NCI-H2227 treated with DMSO at 0.1 percent for 48 hours (cell line): Measurements from ENCODE around the gene ZNF132.
"Not testable (repeated sequence)": the region's sequence is repeated elsewhere in the genome, so short reads cannot be mapped to it uniquely, and the experiment has no call there.

ENCODE experiments used
- DNase-seq: peaks from one replicate; lab custom pipeline; 2025; lab: John Stamatoyannopoulos, UW

The ZNF132 gene

DNA sequence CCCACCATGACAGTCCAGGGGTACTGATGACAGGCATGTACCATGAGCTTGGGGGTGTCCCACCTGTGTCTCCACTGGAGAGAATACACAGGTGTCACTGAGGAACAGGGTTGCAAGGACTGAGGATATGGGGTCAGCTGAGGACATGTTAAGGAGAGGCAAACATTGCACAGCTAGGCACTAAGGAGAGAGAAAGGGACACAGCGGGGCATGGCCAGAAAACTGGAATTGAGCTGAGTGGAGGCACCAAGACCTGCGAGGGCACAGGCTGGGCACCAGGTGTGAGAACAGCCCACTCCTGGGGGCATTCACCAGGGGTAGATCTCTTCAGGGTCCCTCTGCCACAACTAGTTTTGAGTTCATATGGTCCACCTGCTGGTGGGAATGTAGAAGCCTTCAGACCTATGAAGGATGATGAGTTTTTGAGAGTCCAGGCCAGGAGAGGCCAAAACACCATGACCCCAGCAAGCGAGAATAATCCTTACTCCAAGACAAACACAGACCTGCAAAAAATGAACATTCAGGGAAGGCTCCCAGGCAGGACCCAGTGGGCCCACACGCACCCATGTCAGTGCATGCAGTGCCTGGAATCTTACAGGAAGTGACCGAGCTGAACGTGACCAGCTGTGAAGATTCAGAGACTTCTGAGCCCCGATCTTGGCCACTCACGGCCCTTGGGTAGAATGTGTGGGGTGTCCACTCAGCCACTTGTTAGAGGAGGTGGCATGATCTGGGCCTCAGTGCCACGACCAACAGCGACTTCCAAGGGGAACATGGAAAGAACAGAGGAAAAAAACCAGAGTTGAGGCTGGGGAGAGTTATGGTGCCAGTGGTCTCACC, 32.9 kb downstream of the ZNF132 start:
- no peak for DNase-seq

DNA sequence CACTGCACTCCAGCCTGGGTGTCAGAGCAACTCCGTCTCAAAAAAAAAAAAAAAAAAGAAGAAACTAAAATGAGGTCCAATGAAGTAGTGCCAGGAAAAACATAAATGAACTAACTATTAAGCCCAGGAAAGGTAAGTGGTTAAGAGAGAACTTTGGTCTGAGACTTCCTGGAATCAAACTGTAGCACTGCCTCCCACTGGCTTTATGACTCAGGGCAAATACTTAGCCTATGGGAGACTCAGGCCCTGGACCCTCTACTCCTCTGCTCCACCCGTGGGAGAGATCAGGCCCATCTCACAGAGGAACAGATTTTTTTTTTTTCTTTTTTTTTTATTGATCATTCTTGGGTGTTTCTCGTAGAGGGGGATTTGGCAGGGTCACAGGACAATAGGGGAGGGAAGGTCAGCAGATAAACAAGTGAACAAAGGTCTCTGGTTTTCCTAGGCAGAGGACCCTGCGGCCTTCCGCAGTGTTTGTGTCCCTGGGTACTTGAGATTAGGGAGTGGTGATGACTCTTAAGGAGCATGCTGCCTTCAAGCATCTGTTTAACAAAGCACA, 36.0 kb downstream of the ZNF132 start:
- not testable (repeated sequence) for DNase-seq

DNA sequence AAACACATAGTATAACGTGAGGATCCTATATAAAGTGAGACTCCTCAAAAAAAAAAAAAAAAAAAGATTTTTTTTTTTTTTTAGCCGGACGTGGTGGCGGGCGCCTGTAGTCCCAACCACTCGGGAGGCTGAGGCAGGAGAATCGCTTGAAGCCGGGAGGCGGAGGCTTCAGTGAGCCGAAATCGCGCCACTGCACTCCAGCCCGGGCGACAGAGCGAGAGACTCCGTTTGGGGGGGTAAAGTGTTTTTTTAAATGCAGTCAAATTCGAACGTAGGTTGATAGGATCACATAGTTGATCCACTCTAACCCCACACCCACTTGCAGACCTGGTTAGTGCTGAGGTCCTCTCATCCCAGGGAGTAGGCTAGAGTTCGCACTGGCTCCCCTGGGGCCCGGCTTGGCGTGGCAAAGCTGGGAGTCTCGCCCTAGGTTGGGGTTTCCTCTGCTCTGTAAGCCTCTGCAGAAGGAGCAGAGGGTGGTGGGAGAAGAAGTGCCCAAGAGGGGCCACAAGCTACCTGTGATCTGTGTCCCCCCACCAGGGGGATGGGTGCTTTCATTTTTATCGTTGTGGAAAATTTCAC, 38.0 kb downstream of the ZNF132 start:
- DNase-seq, result no peak

DNA sequence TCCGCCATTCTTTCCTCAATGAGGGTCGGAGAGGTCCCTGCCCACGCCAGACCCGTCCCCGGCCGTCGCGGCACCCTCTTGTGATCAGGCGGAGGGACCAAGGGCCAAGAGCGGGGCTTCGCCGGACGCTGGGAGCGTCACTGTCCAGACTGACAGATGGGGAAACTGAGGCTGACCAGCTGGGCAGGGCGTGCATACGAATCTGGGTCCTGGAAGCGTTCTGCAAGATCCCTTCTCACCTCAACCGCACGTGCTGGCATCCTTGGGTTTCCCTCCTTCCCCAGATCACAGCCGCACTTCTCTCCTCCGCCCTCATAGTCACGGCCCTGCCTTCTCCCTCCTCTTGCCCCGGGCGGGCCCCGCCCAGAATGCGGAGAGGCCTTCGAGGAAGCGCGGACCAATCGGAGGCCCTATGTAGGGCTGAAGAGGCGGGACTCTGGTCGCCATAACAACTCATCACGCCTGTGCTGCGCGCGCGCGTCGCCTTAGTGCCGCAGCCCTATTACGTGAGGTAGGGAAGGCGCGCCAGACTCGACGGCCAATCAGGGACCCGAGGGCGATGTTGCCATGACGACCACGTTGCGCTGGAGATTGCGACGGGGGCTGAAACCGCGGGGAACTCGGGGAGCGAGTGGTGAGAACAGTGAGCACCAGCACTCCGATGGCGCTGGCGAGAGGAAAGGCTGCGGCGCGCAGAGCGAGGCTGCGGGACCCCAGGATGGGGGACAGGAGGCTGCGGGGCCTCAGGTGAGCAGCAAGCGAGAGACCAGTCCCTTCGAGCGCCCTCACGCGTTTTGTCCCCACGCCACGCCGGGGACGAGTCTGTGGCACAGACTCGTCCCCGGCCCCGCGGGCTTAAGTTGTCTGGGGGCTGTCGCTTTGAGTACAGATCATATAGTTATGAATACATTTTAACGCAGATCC, 38.8 kb downstream of the ZNF132 start:
- peak; percentile 100 for DNase-seq

DNA sequence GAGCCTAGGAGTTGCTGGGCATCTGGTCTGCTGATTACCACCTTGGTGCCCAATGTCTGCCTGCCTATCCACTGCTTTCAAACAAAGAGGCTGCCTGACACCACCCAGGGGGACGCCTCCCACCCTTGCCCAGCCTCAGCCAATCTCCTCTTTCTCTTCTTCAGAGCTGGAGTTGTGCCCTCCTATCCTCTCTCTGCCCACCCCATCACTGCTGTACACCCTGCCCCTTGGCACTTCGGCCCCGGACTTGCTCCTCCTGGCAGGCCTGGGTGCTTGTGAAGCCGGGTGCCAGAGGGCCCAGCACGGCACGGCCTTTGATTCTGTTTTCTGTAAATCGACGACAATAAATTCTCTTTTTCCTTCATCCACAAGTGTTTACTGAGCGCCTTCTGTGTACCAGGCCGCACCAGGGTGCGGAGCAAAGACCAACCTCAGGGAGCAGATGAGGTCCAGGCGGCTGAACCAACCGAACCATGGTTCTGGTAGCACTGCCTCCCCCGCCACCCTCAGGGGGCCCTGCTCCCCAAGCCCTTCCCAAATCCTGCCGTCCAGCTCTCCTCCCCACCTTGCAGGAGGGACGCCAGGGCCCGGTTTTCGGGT, 39.5 kb downstream of the ZNF132 start:
- DNase-seq, result peak; percentile 88

DNA sequence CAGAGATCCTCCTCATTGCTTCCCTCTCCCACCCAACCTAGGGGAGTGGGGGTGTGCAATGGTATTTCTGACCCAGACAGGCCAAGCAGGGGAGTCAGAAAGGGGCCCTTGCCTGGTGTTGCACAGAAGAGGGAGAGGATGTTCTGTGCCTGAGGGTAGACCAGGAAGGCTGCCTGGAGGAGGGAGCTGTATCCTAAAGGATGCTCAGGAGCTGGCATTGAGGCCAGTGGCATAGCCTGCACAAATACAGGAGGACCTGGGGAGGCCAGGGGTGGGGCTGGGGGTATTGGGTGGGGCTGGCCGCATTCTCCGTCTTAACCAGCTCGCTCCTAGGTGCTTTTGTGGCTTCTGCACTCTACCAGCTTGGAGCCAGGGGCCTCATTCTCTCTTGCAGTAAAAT, 40.0 kb downstream of the ZNF132 start:
- DNase-seq, result no peak

DNA sequence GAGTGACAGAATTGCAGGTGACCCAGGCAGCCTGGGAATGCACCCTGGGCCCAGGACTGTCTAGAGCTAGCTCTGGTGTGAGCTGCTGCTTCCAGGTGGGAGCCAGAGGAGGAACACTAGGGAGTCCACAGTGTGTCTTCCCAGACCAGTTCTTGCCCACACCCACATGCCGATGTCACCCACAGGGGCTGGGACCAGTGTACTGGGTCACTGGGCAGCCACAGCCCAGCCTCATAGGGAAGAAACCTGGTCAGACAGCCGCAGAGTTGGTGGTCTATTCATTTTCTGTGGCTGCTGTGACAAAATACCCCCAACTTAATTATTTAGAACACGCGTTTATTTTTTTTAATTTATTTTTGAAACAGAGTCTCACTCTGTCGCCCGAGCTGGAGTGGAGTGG, 41.4 kb downstream of the ZNF132 start:
- no peak for DNase-seq

DNA sequence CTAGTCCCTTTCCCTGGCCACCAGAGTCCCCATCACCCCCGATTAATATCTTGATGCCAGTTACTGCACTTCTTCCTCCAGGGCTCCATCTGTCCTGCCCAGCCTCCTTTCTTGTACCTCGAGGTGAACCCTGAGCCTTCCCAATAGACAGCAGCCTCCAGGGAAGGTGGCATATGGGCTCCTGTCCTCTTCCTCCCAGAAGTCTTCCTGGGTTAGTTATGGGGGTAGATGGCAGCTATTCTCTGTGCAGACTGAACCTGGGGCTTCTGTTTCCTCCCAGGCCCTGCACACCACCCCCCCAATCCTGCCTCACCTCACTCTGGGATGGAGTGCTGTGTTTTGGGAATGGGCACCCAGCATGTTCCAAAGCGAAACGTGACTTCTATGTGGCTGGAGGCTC, 41.9 kb downstream of the ZNF132 start:
- no peak for DNase-seq

DNA sequence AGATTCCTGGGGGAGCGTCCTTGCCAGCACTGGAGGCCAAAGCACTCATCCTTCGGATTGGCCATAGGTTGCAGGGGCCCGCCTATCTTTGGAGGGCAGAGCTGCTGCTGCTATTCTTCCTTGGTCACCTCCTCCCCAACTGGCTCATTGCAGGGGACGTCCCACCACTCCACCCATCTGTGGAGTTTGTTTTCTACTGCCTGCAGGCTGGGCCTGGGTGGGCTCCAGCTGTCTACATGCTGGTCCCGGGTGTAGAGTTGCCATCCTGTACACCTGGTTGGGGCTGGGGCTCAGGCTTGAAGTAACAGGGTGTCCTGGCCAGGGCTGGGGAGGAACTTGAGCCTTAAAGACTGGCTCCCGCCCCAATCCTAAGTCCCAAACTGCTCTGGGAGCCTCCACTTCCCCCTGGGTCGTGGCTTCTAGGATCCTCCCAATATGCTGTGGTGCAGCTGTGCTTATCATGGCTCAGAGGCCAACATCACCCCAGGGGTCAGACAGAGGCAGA, 42.4 kb downstream of the ZNF132 start:
- DNase-seq, result no peak

DNA sequence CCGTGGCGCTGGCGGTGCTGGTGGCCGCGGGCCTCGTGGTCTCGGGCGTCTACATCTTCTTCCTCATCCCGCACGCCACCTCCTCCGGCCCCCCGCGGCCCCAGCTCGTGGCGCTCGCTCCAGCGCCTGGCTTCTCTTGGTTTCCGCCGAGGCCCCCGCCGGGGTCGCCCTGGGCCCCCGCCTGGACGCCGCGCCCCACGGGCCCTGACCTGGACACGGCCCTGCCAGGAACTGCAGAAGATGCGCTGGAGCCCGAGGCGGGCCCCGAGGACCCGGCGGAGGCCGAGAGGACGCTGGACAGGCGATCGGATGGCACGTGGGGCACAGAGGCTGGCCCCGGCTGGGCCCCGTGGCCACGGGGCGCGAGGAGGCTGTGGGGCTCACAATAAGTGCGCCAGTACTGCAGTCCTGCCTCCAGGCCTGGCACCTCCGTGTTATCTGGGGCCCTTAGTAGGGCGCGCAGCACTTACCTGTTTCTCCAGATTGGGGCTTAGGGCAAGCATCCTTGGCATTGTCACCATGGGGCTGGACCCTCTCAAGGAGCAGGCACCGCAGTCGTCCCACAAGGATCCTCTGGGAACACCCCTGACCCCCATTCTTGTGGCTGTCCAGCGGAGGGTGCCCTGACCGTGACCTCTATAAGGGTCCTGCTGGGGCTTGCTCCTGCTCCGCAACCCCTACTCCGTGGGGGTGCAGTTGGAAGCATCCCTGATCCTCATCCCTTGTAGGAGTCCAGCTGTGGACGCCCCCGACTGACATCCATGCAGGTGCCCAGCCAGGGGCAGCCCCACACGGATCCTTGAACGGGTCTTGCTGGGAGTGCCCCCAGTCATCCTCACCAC, 43.0 kb downstream of the ZNF132 start:
- no peak for DNase-seq

DNA sequence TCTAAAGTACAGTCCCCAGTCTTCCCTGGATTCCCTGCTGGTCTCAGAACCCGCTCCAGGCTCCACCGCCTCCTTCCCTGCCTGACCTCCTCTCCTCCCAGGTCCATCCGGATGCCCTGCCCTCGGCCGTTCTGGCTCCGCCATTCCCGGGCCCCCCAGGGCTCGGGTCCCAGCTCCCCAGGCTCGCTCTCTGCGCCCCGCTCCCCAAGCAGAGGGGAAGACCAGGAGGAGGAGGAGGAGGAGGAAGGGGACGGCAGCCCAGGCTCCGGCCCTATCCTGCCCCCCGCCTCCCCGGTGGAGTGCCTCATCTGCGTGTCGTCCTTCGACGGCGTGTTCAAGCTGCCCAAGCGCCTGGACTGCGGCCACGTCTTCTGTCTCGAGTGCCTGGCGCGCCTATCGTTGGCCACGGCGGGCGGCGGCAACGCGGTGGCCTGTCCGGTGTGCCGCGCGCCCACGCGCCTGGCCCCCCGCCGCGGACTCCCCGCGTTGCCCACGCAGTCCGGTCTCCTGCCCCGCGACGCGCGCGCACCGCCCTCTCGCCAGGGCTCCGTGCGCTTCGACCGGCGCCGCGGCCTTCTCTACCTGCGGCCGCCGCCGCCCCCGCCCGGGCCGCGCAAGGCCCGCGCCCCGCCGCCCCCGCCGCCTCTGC, 43.9 kb downstream of the ZNF132 start:
- no peak for DNase-seq

DNA sequence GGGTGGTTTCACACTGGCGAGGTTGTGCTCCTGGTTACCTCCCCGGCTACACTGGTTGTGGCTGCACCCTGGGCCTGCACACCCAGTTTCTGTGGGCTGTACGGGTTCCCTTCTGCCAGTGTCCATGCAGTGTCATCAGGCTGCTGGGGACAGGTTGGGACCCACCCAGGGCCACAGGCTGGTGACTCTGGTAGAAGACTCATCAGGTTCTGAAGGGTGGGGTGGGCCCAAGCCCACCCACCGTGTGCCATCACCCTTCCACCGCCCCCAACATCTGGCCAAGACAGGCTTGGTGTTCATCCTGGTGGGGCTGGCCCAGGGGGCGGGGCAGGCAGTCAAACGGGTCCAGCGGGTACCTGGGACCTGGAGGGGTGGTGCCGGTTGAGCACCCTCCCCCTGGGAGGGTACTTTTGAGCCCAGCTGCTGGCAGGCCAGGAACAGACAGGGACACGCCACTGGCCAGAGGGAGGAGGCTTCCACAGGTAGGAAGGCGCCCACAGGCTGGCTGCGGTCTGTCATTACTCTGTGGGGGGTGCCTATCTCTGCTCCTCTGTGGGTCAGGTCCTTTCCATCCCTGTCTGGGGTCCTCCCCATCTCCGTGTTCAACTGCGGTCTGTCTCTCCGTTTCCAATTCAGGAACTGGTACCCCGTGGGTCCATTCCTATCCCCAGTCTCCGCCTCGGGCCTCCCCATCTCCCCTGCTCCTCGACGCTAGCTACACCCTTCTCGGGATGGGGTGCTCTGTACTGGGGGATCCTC, 44.6 kb downstream of the ZNF132 start, which contains the start of gene RNF225:
Gene RNF225, plus strand, starts transcription at position 437 of the 759 bp plus-strand sequence. CDS start 434 bp downstream, outside the sequence.
- no peak for DNase-seq

DNA sequence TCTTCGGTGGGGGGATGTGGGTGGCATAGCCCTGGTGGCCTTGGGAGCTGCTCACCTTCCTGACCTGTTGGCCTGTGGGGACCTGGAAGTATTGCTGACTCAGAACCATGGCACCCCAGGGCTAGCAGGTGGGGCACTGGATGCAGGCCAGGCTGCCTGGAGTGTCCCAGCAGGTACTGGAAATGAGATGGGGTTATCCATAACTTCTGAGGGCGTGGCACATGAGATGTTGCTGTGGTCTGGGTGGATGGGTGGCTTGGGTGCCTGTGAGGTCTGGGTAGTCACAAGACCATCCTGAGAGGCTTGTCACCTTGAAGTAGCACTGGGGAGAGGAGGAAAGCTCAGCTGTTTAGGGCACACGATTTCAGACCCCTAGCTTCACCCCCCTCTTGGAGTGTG, 45.1 kb downstream of the ZNF132 start:
- DNase-seq, result no peak

DNA sequence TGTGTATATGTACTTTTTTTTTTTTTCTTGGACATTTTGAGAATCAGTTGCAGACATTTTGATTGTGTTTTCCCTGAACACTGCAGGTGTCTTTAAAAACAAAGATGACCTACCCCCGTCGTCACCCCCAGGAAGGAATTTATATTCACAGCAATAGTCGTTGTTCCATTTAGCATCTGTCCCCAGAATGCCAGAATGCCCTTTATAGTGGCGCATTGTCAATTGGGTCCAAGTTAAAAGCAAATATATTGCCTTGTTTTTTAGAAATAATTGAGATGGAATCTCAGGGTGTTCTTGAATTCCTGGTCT, 46.3 kb downstream of the ZNF132 start:
- DNase-seq, result no peak

DNA sequence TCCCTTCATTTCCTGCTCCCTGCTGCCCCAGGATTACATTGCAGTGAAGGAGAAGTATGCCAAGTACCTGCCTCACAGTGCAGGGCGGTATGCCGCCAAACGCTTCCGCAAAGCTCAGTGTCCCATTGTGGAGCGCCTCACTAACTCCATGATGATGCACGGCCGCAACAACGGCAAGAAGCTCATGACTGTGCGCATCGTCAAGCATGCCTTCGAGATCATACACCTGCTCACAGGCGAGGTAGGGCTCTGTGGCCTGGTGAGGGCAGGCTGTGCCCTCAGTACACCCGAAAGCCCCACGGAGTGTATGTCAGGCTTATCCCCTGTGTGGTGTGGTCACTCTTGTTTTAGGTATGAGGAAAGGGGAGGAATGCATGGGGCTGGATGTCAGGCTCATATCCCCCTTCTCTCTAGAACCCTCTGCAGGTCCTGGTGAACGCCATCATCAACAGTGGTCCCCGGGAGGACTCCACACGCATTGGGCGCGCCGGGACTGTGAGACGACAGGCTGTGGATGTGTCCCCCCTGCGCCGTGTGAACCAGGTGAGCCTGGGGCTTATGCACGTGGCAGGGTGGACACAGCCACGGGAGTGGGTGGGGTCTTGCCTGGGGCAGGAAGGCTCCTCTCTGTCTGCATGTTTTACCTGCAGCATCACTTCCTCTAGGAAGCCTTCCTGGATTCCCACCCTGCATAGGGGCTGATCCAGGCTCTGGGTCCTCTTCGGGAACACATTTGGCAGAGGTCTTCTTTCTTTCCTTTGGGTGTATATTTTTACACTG, 46.8 kb downstream of the ZNF132 start:
- DNase-seq, result no peak

DNA sequence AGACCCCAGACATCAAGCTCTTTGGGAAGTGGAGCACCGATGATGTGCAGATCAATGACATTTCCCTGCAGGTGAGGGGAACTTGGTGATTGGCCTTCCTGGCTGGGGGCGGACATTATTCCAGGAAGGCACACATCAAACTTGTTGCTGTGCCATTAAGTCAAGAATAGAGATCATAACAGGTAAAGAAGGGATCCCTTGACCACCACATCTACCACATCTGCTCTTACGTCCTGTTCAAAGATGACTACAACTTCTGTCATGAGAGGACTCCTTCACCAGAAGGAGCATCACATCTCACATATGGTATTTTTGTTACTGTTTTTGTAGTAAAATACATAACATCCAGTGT, 51.8 kb downstream of the ZNF132 start:
- DNase-seq, result no peak

DNA sequence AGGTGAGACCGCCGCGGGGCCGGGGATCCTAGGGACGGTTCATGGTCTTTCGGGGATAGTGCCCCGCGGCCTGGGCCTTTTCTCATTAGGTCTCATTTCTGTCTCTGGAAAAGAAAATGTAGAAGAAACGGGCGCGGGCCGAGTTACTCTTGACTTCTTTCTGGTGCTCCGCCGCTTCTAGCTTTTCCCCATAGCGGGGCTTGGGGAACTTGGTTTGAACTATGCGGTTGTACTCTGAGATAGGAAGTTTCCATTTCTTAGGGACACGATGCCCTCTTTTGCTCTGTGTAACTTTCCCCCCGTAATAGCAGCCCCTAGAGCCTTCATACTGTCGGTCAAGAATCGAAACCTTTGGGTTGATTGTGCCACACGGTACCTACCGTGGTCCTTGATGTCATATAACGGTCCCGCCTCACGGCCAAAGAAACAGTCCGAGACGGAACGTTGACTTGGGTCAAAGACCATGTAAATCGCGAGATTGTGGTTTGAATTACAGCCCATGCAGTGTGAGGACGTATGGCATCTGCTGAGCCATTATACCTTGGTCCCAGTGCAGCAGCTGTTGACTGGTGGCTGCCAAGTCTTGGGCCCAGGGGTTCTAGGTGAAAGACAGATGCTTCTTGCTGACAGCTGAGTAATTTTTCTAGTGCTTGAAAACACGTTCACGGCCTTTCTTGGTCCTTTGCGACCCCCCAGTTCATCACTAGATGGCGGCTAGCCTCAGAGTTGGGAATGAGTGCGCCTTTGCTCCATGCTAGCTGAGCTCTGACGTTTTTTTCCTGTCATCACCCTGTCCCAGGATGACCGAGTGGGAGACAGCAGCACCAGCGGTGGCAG, 52.4 kb downstream of the ZNF132 start:
- DNase-seq, result peak; percentile 52
